OCI-LY1 (cell line): ENCODE data around the gene SLIT3.

Source experiments
- H2AFZ ChIP-seq: fragments of 200-600 bp; sonication (generic), shearing (Covaris generic); 2 replicates; pipeline ENCODE4 v1.6.0; 2014; ENCODE audit warnings: antibody characterized with exemption, mild to moderate bottlenecking, low read length
- H3F3A ChIP-seq: fragments of 200-600 bp; sonication (generic), shearing (Covaris generic); 2 replicates; pipeline ENCODE4 v1.6.0; 2014; ENCODE audit warnings: mild to moderate bottlenecking, antibody characterized with exemption, low read length, moderate library complexity; ENCODE audit not compliant: insufficient read depth
- H3K27ac ChIP-seq: fragments of 200-600 bp; sonication (generic); 2 replicates; pipeline ENCODE4 v1.5.1; 2014; ENCODE audit warnings: low read length, mixed run types, mild to moderate bottlenecking, low read depth; ENCODE audit not compliant: poor library complexity, severe bottlenecking
- H3K27me3 ChIP-seq: fragments of 200-600 bp; sonication (generic); 2 replicates; pipeline ENCODE4 v1.6.0; 2014; ENCODE audit warnings: antibody characterized with exemption, mild to moderate bottlenecking, low read length, moderate library complexity; ENCODE audit not compliant: insufficient read depth
- H3K36me3 ChIP-seq: fragments of 200-600 bp; sonication (generic); 2 replicates; pipeline ENCODE4 v1.6.1; 2014; ENCODE audit warnings: mild to moderate bottlenecking, antibody characterized with exemption, low read length, moderate library complexity, mixed read lengths; ENCODE audit not compliant: insufficient read depth
- H3K4me1 ChIP-seq: fragments of 200-600 bp; sonication (generic); 2 replicates; pipeline ENCODE4 v1.5.1; 2014; ENCODE audit warnings: mild to moderate bottlenecking, low read length, moderate library complexity; ENCODE audit not compliant: insufficient read depth, severe bottlenecking
- H3K4me2 ChIP-seq: fragments of 200-600 bp; sonication (generic), shearing (Covaris generic); 2 replicates; pipeline ENCODE4 v1.6.1; 2014; ENCODE audit warnings: low read length
- H3K4me3 ChIP-seq: fragments of 200-600 bp; sonication (generic); 2 replicates; pipeline ENCODE4 v1.5.1; 2014; ENCODE audit warnings: low read length, low read depth, mild to moderate bottlenecking, mixed read lengths; ENCODE audit not compliant: poor library complexity, severe bottlenecking
- H3K79me2 ChIP-seq: fragments of 200-600 bp; shearing (Covaris generic); 2 replicates; pipeline ENCODE4 v1.6.1; 2016; ENCODE audit warnings: mixed run types, low read length, mixed read lengths; ENCODE audit not compliant: insufficient read depth
- H3K9ac ChIP-seq: fragments of 200-600 bp; sonication (generic), shearing (Covaris generic); 2 replicates; pipeline ENCODE4 v1.6.1; 2014; ENCODE audit warnings: mild to moderate bottlenecking, low read length, mixed read lengths
- H3K9me2 ChIP-seq: fragments of 200-600 bp; sonication (generic), shearing (Covaris generic); 2 replicates; pipeline ENCODE4 v1.6.1; 2014; ENCODE audit warnings: low read depth, mild to moderate bottlenecking, low read length, mixed read lengths
- H3K9me3 ChIP-seq: fragments of 200-600 bp; shearing (Covaris generic); 2 replicates; pipeline ENCODE4 v1.6.1; 2014; ENCODE audit warnings: low read length, mixed read lengths
- H4K20me1 ChIP-seq: fragments of 200-600 bp; sonication (generic), shearing (Covaris generic); 2 replicates; pipeline ENCODE4 v1.6.0; 2016; ENCODE audit warnings: mild to moderate bottlenecking, low read length; ENCODE audit not compliant: insufficient read depth
- EZH2 ChIP-seq: fragments of 200-600 bp; sonication (generic), shearing (Covaris generic); IDR thresholded peaks from 2 replicates; pipeline ENCODE4 v1.8.0; 2017; ENCODE audit warnings: borderline replicate concordance, mixed run types, mild to moderate bottlenecking, antibody characterized with exemption, low read length, moderate library complexity, mixed read lengths
- TF ChIP-seq, protein P1 (sequence below): fragments of 200-600 bp; sonication (generic), shearing (Covaris generic); IDR thresholded peaks from 2 replicates; pipeline ENCODE4 v1.5.1; 2017; ENCODE audit warnings: mild to moderate bottlenecking, antibody characterized with exemption, low read length, moderate library complexity, mixed read lengths

The SLIT3 gene

DNA sequence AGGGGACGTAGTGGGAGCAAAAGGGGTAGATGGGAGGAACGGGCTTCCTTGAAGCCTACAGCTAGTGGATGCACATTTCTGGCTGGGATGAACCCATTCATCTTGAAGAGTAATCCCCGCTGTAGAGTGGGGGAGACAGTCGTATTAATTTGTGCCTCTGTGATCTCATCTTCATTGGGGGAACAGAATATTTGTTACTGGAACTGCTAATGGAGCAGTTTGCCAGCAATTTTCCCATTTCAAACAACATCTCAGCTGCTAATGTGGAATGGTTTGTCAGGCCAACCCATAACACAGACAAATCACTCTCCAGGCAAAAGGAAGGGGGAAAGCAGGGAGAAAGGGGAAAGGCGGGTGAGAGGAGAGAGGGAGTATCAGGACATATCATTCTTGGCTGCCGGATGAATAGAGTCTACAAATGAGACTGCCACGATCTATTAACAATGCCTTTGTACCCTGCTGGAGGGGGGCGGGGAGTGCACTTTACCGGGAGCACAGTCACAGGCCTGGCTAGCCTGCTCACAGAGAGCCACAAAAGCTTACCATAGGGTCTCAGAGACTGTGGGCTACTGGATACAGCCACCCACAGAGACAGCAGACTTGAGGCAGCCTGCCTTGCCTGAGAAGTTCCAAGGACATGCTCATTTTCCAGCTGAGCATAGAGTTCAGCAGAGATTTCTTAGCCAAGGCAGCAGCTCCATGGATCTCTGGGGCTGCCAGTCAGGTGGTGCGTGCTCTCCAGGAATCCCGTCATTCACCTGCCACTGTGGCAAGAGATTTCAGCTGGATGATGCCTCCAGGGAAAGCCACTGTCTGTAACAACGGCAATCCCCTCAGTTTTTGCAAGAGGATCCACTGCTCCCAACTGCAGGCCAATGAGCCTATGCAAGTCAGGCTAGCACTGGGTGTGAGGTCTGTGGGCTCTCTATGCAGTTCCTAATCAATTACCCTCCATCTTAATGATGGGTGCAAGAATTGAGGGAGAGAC is 504.1 kb downstream of the SLIT3 start:
- Histone ChIP-seq H3K9me3 (no peaks in the 10 kb centered on the region), H3K79me2 (no peaks in the 10 kb centered on the region), H4K20me1 (no peaks in the 10 kb centered on the region), H2AFZ (no peak overlapping the region), H3K9me2 (no peaks in the 10 kb centered on the region), H3K36me3 (no peaks in the 10 kb centered on the region), H3F3A (no peaks in the 10 kb centered on the region), H3K9ac (no peak overlapping the region), H3K27ac (no peak overlapping the region), H3K4me3 (no peak overlapping the region), H3K4me1 (no peaks in the 10 kb centered on the region), H3K27me3 (no peaks in the 10 kb centered on the region), H3K4me2 (no peak overlapping the region)
- TF ChIP-seq, protein P1, sequence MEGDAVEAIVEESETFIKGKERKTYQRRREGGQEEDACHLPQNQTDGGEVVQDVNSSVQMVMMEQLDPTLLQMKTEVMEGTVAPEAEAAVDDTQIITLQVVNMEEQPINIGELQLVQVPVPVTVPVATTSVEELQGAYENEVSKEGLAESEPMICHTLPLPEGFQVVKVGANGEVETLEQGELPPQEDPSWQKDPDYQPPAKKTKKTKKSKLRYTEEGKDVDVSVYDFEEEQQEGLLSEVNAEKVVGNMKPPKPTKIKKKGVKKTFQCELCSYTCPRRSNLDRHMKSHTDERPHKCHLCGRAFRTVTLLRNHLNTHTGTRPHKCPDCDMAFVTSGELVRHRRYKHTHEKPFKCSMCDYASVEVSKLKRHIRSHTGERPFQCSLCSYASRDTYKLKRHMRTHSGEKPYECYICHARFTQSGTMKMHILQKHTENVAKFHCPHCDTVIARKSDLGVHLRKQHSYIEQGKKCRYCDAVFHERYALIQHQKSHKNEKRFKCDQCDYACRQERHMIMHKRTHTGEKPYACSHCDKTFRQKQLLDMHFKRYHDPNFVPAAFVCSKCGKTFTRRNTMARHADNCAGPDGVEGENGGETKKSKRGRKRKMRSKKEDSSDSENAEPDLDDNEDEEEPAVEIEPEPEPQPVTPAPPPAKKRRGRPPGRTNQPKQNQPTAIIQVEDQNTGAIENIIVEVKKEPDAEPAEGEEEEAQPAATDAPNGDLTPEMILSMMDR, result no peak
- no peak for TF ChIP-seq EZH2

DNA sequence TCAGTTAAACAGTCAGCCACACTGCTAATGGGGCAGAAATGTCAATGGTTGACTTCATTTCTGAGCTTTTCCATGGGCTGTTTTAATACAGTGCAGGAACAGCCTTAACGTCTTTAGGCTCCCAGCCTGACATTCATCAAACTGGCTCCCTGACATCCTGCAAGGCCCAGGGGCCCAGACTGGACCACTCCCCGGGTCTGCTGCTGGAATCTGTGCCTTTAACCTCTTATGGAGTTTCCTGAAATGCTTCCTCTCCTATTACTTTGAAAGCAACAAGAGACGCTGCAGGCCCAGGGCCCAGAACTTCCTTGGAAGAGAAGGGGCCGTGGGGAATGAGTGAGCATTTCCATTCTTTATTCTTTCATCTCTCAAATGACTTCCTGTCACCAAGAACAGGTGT is 504.9 kb downstream of the SLIT3 start:
- Histone ChIP-seq H3K9me2 (no peaks in the 10 kb centered on the region), H3K79me2 (no peaks in the 10 kb centered on the region), H3K27ac (no peak overlapping the region), H3K9ac (no peak overlapping the region), H3K4me2 (no peak overlapping the region), H3K4me1 (no peaks in the 10 kb centered on the region), H3F3A (no peaks in the 10 kb centered on the region), H3K27me3 (no peaks in the 10 kb centered on the region), H4K20me1 (no peaks in the 10 kb centered on the region), H2AFZ (no peak overlapping the region), H3K36me3 (no peaks in the 10 kb centered on the region), H3K9me3 (no peaks in the 10 kb centered on the region), H3K4me3 (no peak overlapping the region)
- no peak for TF ChIP-seq EZH2
- TF ChIP-seq, protein P1, result no peak

DNA sequence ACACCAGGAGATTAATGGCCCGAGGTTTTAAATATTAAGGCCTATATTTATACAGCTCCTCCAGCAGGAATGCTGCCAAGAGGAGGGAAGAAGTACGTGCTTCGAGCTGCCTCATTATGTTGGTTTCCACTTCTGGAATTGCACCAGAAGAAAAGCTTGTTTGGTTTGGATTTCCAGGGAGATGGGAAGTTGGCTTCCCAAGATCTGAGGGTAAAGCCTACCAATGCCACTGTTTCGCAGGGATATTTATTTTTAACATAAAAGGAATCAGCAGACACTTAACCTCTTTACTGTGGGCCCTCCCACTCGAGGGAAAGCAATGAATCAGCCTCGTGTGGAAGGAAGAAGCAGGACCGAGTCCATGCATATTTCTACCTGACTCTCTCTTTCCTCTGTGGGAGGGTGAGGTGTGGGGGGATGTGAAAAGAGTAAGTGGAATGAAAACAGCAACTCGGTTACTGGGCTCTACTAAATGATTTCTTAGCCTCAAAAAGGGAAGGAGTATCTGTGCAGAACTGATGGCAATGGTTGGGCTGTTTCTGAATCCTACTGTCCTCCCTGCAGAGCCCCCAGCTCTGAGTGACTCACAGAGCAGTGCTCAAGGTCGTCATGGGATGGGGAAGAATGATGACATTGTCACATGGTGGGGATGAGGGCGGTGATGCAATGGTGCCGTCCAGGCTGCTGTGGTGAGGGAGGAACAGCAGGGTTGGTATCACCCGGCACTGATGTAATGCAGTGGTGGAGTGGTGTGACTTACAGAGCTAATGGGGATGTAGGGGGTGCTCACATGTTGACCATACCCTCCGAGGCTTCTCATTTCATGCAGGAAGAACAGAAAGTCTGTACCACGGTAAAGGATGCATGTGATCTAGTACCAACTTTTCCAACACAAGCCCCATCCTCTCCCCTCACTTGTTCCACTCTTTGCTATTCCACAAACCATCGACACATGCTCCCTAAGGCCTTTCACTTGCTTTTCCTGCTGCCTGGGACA is 506.8 kb downstream of the SLIT3 start:
- Histone ChIP-seq H3K79me2 (no peaks in the 10 kb centered on the region), H3K27ac (no peak overlapping the region), H3K4me2 (no peak overlapping the region), H3K9me3 (no peaks in the 10 kb centered on the region), H3K9ac (no peak overlapping the region), H3K4me3 (no peak overlapping the region), H3K36me3 (no peaks in the 10 kb centered on the region), H3K9me2 (no peaks in the 10 kb centered on the region), H2AFZ (no peak overlapping the region), H3F3A (no peaks in the 10 kb centered on the region), H3K4me1 (no peaks in the 10 kb centered on the region), H4K20me1 (no peaks in the 10 kb centered on the region), H3K27me3 (no peaks in the 10 kb centered on the region)
- TF ChIP-seq, protein P1, result no peak
- no peak for TF ChIP-seq EZH2
